GM18867 (cell line): Measurements from ENCODE around the gene PTGR3.
A peak's percentile ranks its signal among the peaks of the same experiment; 100 is the strongest.

Source experiments
- ATAC-seq: cut with Tn5 transposase; IDR thresholded peaks from one replicate; pipeline ENCODE4 v1.9.1; 2021; ENCODE audit warnings: mild to moderate bottlenecking, moderate library complexity; ENCODE audit not compliant: unreplicated experiment

PTGR3 gene

GRCh38 chr18:75170916-75171315, 38.0 kb downstream of the PTGR3 start:
- no peak for ATAC-seq

GRCh38 chr18:75170022-75170789, 38.7 kb downstream of the PTGR3 start:
- no peak for ATAC-seq

- no peak for ATAC-seq
Observed at GRCh38 chr18:75169411-75169810, 39.5 kb downstream of the PTGR3 start.

- no peak for ATAC-seq
Observed at GRCh38 chr18:75168619-75169018, 40.3 kb downstream of the PTGR3 start.

- ATAC-seq, result no peak
Observed at GRCh38 chr18:75167759-75168618, 41.0 kb downstream of the PTGR3 start.

GRCh38 chr18:75167137-75167536, 41.8 kb downstream of the PTGR3 start:
- no peak for ATAC-seq

GRCh38 chr18:75165926-75166325, 43.0 kb downstream of the PTGR3 start:
- ATAC-seq, result no peak

GRCh38 chr18:75164479-75164878, 44.5 kb downstream of the PTGR3 start:
- no peak for ATAC-seq

- ATAC-seq, result no peak
Observed at GRCh38 chr18:75163736-75164135, 45.2 kb downstream of the PTGR3 start.

GRCh38 chr18:75162978-75163377, 46.0 kb downstream of the PTGR3 start:
- ATAC-seq, result no peak

GRCh38 chr18:75162467-75162866, 46.5 kb downstream of the PTGR3 start:
- ATAC-seq, result no peak

GRCh38 chr18:75161256-75162028, 47.5 kb downstream of the PTGR3 start:
- ATAC-seq, result peak; percentile 76

- ATAC-seq, result no peak
Observed at GRCh38 chr18:75160364-75160763, 48.6 kb downstream of the PTGR3 start.

GRCh38 chr18:75159646-75160356, 49.1 kb downstream of the PTGR3 start:
- ATAC-seq, result no peak

GRCh38 chr18:75159238-75159518, 49.8 kb downstream of the PTGR3 start:
- ATAC-seq, result no peak
